HL-60 (cell line): ENCODE data around the gene GCLC.

ENCODE experiments used
- DNase-seq, 2 experiments: peaks; one replicate each; pipeline ENCODE4 v3.0.0-alpha.2; 2010 to 2020; ENCODE audit warnings: low read depth in 1 of 2, low spot score in 1 of 2
- H3K27ac ChIP-seq: fragments of 250-450 bp; sonication (Bioruptor Pico); replicated peaks from 2 replicates; pipeline ENCODE4 v1.5.1; 2020; ENCODE audit warnings: mild to moderate bottlenecking, moderate library complexity
- H3K27me3 ChIP-seq: fragments of 250-450 bp; sonication (Bioruptor Pico); 2 replicates; pipeline ENCODE4 v1.5.1; 2021; ENCODE audit warnings: mild to moderate bottlenecking, moderate library complexity; ENCODE audit not compliant: insufficient read depth, poor library complexity, severe bottlenecking
- H3K4me3 ChIP-seq: replicated peaks from 2 replicates; pipeline ENCODE4 v1.5.1; 2011; ENCODE audit warnings: mild to moderate bottlenecking, control low read depth, low read length; ENCODE audit not compliant: insufficient read depth
- GABPA ChIP-seq: IDR thresholded peaks from 2 replicates; pipeline ENCODE4 v1.6.1; 2012; ENCODE audit warnings: low read depth
- POLR2AphosphoS5 ChIP-seq: IDR thresholded peaks from 2 replicates; pipeline ENCODE4 v1.6.1; 2012; ENCODE audit warnings: low read depth
- REST ChIP-seq: IDR thresholded peaks from 2 replicates; pipeline ENCODE4 v1.6.1; 2012; ENCODE audit warnings: low read depth; ENCODE audit not compliant: insufficient replicate concordance
- SPI1 ChIP-seq: IDR thresholded peaks from 2 replicates; pipeline ENCODE4 v1.6.1; 2012; ENCODE audit warnings: low read depth, mild to moderate bottlenecking, borderline replicate concordance
- TF ChIP-seq, protein P1 (sequence below): IDR thresholded peaks from one replicate; pipeline ENCODE4 v1.5.1; 2011; ENCODE audit warnings: low read length, control low read depth, inconsistent platforms; ENCODE audit not compliant: insufficient read depth

Gene GCLC

GRCh38 chr6:53539561-53539960 lies 5.3 kb downstream of the GCLC start:
- Histone ChIP-seq H3K27me3 (no peaks in the 10 kb centered on the region), H3K4me3 (no peak overlapping the region), H3K27ac (no peak overlapping the region)
- no peak for DNase-seq
- TF ChIP-seq POLR2AphosphoS5 (no peak), GABPA (no peak), SPI1 (no peak), REST (no peak)
- TF ChIP-seq, protein P1, sequence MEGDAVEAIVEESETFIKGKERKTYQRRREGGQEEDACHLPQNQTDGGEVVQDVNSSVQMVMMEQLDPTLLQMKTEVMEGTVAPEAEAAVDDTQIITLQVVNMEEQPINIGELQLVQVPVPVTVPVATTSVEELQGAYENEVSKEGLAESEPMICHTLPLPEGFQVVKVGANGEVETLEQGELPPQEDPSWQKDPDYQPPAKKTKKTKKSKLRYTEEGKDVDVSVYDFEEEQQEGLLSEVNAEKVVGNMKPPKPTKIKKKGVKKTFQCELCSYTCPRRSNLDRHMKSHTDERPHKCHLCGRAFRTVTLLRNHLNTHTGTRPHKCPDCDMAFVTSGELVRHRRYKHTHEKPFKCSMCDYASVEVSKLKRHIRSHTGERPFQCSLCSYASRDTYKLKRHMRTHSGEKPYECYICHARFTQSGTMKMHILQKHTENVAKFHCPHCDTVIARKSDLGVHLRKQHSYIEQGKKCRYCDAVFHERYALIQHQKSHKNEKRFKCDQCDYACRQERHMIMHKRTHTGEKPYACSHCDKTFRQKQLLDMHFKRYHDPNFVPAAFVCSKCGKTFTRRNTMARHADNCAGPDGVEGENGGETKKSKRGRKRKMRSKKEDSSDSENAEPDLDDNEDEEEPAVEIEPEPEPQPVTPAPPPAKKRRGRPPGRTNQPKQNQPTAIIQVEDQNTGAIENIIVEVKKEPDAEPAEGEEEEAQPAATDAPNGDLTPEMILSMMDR, result no peak

- no peak for DNase-seq
- no peak overlapping the region for H3K27ac ChIP-seq
- no peak overlapping the region for H3K4me3 ChIP-seq
- TF ChIP-seq GABPA, result no peak
- TF ChIP-seq, protein P1, result no peak
- TF ChIP-seq SPI1, result no peak
- TF ChIP-seq POLR2AphosphoS5, result no peak
- TF ChIP-seq REST, result no peak
- H3K27me3 ChIP-seq, result no peaks in the 10 kb centered on the region
These were observed 8.3 kb downstream of the GCLC start for GRCh38 chr6:53536561-53536960.

DNA sequence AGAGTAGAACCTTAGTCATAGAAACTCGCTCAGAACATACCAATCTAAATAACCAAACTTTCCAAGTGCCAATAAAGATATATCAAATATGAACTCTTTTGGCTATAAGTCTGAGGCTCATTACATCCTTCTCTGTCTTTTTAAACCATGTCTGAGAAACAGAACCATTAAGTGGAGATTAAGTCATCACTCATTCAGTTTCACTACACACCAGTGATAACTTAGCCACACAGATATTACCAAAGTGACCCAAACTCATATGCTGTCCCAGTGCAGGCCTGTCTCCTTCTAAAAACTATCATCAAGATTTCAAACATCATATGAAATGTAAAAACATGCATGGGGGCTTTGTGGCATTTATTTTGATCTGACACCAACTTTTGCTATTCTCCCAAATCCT lies 12.0 kb downstream of the GCLC start:
- Histone ChIP-seq H3K27me3 (no peaks in the 10 kb centered on the region), H3K27ac (no peak overlapping the region), H3K4me3 (no peak overlapping the region)
- DNase-seq, result no peak
- TF ChIP-seq SPI1, result no peak
- TF ChIP-seq REST, result no peak
- TF ChIP-seq GABPA, result no peak
- no peak for TF ChIP-seq POLR2AphosphoS5
- TF ChIP-seq, protein P1, result no peak
